Measurements from ENCODE around the gene TRMT61B. TPM values are rescaled to one million over a fixed set of nuclear protein-coding genes. Genes with fewer than 3 reads are reported as not detected.

TRMT61B gene
- total RNA-seq, 2 donors from 2014 or later = 18.5 to 20.5 TPM

GRCh38 chr2:28896906-28897305 lies 26.8 kb upstream of the TRMT61B start:
- Mint-ChIP-seq H3K4me1 (ENCODE audit: low read depth) (peaks cover 63% of the 10 kb centered on the region), H3K36me3 (ENCODE audit: insufficient read depth in 2 of 2) (peaks cover 6 to 10% of the 10 kb centered on the region in 2 donors), H3K9me3 (no peaks in the 10 kb centered on the region), H3K27ac (peak overlapping the region; percentile 99), H3K27me3 (ENCODE audit: low read depth) (no peaks in the 10 kb centered on the region), H3K4me3 (peak overlapping the region; percentile 99)
- ATAC-seq (replicated peaks in 1 of 2) (no peak), DNase-seq (no peak)

DNA sequence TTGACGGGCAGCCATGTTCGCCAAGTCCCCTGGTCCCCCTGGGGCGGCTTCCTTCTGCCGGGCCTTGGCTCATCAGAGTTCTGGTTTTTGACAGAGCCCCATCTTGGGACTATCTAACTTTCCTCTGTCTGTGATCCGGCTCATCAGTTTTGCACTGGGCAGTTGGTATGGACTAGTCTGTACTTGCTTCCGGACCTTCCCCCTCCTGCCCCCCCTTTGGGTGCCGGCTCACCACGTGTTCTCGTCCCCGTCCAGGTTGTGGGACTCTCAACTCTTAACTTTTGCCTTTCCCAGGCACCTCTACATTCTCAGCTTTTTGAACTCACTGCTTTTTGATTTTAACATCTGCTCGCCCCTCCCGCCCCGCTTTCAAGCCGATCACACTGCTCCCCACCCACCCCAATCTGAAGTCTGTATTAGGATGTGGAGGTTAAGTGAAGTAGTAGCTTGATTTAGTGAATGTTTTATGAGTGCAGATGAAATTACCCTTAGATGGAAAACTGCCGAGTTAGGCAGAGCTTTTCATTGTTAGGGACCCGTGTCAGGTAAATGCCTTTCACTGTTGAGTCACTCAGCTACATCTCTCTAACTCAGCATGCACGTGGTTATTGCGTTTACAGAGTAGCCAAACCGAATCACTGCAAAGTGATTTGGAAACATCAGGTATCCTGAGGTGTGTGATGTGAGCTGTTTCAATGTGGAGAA lies 25.2 kb upstream of the TRMT61B start:
- Mint-ChIP-seq H3K4me1 (ENCODE audit: low read depth) (peaks cover 50% of the 10 kb centered on the region), H3K27me3 (ENCODE audit: low read depth) (no peaks in the 10 kb centered on the region), H3K9me3 (no peaks in the 10 kb centered on the region), H3K4me3 (peak overlapping the region; percentile 99), H3K36me3 (ENCODE audit: insufficient read depth in 2 of 2) (peaks cover 4 to 5% of the 10 kb centered on the region in 2 donors), H3K27ac (peak overlapping the region; percentile 99)
- ATAC-seq (replicated peaks in 1 of 2) = peak; percentile 36 to 47
- peak; percentile 43 to 48 for DNase-seq

GRCh38 chr2:28894470-28895188 lies 24.5 kb upstream of the TRMT61B start, which contains the start of gene WDR43:
WDR43 (plus strand) TSS chr2:28894667; CDS start chr2:28894699, 32 bp downstream.
- Mint-ChIP-seq H3K4me1 (ENCODE audit: low read depth) (peaks cover 43% of the 10 kb centered on the region), H3K27ac (peak within 1 kb of the TSS; percentile 99), H3K4me3 (peak within 1 kb of the TSS; percentile 99), H3K9me3 (no peaks in the 10 kb centered on the region), H3K27me3 (ENCODE audit: low read depth) (no peaks in the 10 kb centered on the region), H3K36me3 (ENCODE audit: insufficient read depth in 2 of 2) (peaks cover 4 to 5% of the 10 kb centered on the region in 2 donors)
- ATAC-seq (replicated peaks in 1 of 2) = peak; percentile 97
- DNase-seq = peak; percentile 98 to 99

DNA sequence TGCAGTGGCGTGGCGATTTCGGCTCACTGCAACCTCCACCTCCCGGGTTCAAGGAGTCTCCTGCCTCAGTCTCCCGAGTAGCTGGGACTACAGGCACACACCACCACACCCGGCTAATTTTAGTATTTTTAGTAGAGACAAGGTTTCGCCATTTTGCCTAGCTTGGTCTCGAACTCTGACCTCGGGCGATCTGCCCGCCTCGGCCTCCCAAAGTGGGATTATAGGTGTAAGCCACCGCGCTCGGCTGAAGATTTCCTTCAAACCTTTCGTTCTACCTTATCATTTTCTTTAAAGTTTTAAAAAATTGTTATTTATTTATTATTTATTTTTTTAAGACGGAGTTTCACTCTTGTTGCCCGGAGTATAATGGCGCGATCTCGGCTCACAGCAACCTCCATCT lies 23.4 kb upstream of the TRMT61B start:
- Mint-ChIP-seq H3K4me1 (ENCODE audit: low read depth) (peaks cover 32% of the 10 kb centered on the region), H3K27me3 (ENCODE audit: low read depth) (no peaks in the 10 kb centered on the region), H3K36me3 (ENCODE audit: insufficient read depth in 2 of 2) (peaks cover 4 to 5% of the 10 kb centered on the region in 2 donors), H3K4me3 (no peak overlapping the region), H3K27ac (no peak overlapping the region), H3K9me3 (no peaks in the 10 kb centered on the region)
- ATAC-seq (replicated peaks in 1 of 2) (no peak), DNase-seq (no peak)

DNA sequence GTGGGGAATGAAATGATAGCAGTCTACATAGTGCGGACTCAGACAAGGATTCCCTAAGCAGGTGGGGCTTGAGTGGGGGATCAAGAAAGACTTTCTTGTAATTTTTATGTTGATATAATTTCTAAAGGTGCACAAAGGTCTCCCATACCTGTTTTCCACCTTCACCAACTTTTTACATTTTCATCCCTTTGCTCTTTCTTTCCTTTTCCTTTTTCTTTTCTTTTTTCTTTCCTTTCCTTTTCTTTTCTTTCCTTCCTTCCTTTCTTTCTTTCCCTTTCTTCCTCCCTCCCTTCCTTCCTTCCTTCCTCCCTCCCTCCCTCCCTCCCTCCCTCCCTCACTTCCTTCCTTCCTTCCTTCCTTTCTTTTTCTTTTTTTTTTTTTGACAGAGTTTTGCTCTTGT lies 10.1 kb upstream of the TRMT61B start:
- Mint-ChIP-seq H3K4me3 (no peak overlapping the region), H3K36me3 (ENCODE audit: insufficient read depth in 2 of 2) (no peaks in the 10 kb centered on the region), H3K27me3 (ENCODE audit: low read depth) (peaks cover 29% of the 10 kb centered on the region), H3K4me1 (ENCODE audit: low read depth) (no peaks in the 10 kb centered on the region), H3K9me3 (no peaks in the 10 kb centered on the region), H3K27ac (no peak overlapping the region)
- DNase-seq (no peak), ATAC-seq (replicated peaks in 1 of 2) (no peak)

GRCh38 chr2:28871620-28872019 lies 1.5 kb upstream of the TRMT61B start:
- peak overlapping the region; percentile 97 to 99 for H3K4me3 Mint-ChIP-seq
- H3K4me1 Mint-ChIP-seq (ENCODE audit: low read depth) = peaks cover 30% of the 10 kb centered on the region
- H3K27me3 Mint-ChIP-seq (ENCODE audit: low read depth) = peaks cover 16% of the 10 kb centered on the region
- DNase-seq = no peak
- no peak overlapping the region for H3K27ac Mint-ChIP-seq
- ATAC-seq (replicated peaks in 1 of 2) = no peak
- no peaks in the 10 kb centered on the region for H3K9me3 Mint-ChIP-seq
- H3K36me3 Mint-ChIP-seq (ENCODE audit: insufficient read depth in 2 of 2) = peaks cover 2 to 5% of the 10 kb centered on the region in 2 donors

DNA sequence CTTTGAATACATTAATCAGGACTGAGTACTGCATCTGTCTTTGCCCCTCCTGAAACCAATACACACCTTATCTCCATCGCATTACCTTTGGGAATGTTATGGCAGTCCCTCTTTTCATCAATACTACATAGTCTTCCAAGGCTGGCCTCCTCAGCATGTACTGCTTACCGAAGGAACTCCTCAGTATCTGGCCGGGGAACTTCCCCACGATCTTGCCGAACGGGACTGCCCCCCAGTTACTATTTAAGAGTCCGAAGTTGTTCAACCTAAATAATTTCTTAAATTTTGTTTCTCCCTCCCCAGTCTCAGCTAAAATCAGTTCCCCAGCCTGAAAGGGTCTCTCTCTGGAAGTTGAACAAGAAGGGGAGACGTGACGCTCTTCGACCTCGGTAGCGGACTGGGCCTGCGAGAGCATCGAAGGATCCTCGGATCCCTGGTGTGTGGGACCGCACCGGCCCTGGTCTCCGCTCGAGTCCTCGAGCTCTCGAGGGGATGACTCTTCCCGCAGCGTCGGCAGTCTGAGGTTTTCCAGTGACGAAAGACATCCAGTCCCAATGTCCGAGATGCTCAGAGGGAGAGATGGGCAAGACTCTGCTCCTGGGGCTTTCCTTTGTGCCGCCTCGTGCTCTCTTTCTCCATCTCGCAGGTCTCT lies 489 bp downstream of the TRMT61B start:
- Mint-ChIP-seq H3K4me3 (peak overlapping the region; percentile 97 to 99), H3K27ac (peak overlapping the region; percentile 96), H3K4me1 (ENCODE audit: low read depth) (peaks cover 49% of the 10 kb centered on the region), H3K36me3 (ENCODE audit: insufficient read depth in 2 of 2) (peaks cover 5 to 9% of the 10 kb centered on the region in 2 donors), H3K9me3 (no peaks in the 10 kb centered on the region), H3K27me3 (ENCODE audit: low read depth) (no peaks in the 10 kb centered on the region)
- peak in 1 of 2 donors; percentile 11 for DNase-seq
- ATAC-seq (replicated peaks in 1 of 2) = peak in 1 of 2 donors; percentile 27

DNA sequence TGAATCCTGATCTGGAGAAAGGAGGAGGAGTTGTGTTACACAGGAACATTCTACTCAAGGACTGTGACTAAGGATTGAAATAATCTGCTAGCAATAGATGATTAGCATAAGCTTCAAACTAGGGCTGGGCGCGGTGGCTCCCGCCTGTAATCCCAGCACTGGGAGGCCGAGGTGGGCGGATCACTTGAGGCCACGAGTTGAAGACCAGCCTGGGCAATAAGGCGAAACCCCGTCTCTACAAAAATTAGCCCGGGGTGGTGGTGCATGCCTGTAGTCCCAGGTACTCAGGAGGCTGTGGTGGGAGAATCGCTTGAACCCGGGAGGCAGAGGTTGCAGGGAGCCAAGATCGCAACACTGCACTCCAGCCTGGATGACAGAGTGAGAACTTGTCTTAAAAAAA lies 1.5 kb downstream of the TRMT61B start:
- Mint-ChIP-seq H3K9me3 (no peaks in the 10 kb centered on the region), H3K36me3 (ENCODE audit: insufficient read depth in 2 of 2) (peaks cover 5 to 13% of the 10 kb centered on the region in 2 donors), H3K4me1 (ENCODE audit: low read depth) (peaks cover 58% of the 10 kb centered on the region), H3K27me3 (ENCODE audit: low read depth) (no peaks in the 10 kb centered on the region), H3K27ac (peak overlapping the region; percentile 50), H3K4me3 (peak overlapping the region; percentile 91 to 97)
- DNase-seq (no peak), ATAC-seq (replicated peaks in 1 of 2) (no peak)

DNA sequence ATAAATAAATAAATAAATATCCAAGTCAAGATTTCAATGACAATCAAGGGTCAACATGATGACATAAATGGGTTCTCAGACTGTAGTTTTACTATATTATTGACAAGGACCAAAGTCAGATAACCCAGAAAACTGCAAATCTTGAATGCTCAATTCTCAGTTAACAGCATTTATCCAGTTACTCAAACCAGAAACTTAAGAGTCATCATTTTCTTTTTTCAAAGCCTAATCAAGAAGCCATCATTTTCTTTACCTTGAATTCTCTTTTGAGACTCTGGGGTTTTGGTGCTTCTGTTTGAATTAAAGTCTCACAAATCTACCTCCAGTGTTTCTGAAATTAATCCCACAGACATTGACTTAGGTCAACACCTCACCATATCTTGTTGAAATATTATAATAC lies 14.1 kb downstream of the TRMT61B start:
- H3K27ac Mint-ChIP-seq = peak overlapping the region; percentile 64
- ATAC-seq (replicated peaks in 1 of 2) (no peak), DNase-seq (no peak)
- no peaks in the 10 kb centered on the region for H3K9me3 Mint-ChIP-seq
- H3K27me3 Mint-ChIP-seq (ENCODE audit: low read depth) = no peaks in the 10 kb centered on the region
- H3K36me3 Mint-ChIP-seq (ENCODE audit: insufficient read depth in 2 of 2) = peaks cover 0 to 9% of the 10 kb centered on the region in 2 donors
- no peak overlapping the region for H3K4me3 Mint-ChIP-seq
- H3K4me1 Mint-ChIP-seq (ENCODE audit: low read depth) = no peaks in the 10 kb centered on the region

DNA sequence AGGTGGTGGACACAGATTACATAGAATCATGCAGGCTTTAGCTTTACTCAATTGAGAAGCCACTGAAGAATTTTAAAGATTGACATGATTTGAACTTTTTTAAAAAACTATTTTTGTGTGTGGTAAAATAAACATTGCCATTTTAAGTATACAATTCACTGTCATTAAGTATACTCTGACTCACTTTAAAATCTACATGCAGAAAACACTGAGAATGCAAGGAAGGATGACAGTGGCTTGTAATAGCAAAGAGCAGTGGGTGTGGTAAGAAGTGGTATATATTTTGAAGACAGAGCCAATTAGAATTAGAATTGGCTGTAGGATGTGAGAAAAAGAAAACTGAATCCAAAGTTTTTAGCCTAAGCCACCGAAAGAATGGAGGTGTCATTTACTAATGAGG lies 14.9 kb downstream of the TRMT61B start:
- ATAC-seq (replicated peaks in 1 of 2) = no peak
- DNase-seq = no peak
- H3K36me3 Mint-ChIP-seq (ENCODE audit: insufficient read depth in 2 of 2) = peaks cover 0 to 6% of the 10 kb centered on the region in 2 donors
- no peaks in the 10 kb centered on the region for H3K9me3 Mint-ChIP-seq
- H3K27ac Mint-ChIP-seq = no peak overlapping the region
- no peaks in the 10 kb centered on the region for H3K4me1 Mint-ChIP-seq (ENCODE audit: low read depth)
- H3K27me3 Mint-ChIP-seq (ENCODE audit: low read depth) = no peaks in the 10 kb centered on the region
- no peak overlapping the region for H3K4me3 Mint-ChIP-seq

DNA sequence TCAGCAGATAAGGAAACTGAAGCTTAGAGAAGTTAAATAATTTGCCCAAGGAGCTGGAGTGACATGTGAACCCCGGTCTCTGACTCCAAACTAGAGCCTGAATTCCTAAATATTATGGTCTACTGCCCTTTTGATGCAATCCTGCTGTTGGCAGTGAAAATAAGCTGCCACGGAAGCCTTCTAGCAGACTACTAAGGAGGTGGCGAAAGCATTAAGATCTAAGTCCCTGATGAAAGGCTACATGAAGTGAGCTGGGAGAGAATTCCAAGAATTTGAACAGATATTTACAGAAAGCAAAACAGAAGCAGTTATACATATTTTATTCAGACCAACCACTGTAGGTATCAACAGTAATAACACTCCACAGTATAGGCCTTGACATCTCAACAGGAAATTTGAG lies 28.1 kb downstream of the TRMT61B start:
- H3K4me1 Mint-ChIP-seq (ENCODE audit: low read depth) = no peaks in the 10 kb centered on the region
- no peaks in the 10 kb centered on the region for H3K9me3 Mint-ChIP-seq
- no peak overlapping the region for H3K4me3 Mint-ChIP-seq
- H3K27me3 Mint-ChIP-seq (ENCODE audit: low read depth) = no peaks in the 10 kb centered on the region
- DNase-seq (no peak), ATAC-seq (replicated peaks in 1 of 2) (no peak)
- H3K27ac Mint-ChIP-seq = no peak overlapping the region
- H3K36me3 Mint-ChIP-seq (ENCODE audit: insufficient read depth in 2 of 2) = no peaks in the 10 kb centered on the region

- Mint-ChIP-seq H3K36me3 (ENCODE audit: insufficient read depth in 2 of 2) (no peaks in the 10 kb centered on the region), H3K27me3 (ENCODE audit: low read depth) (no peaks in the 10 kb centered on the region), H3K27ac (no peak overlapping the region), H3K4me1 (ENCODE audit: low read depth) (no peaks in the 10 kb centered on the region), H3K9me3 (no peaks in the 10 kb centered on the region), H3K4me3 (no peak overlapping the region)
- no peak for DNase-seq
- ATAC-seq (replicated peaks in 1 of 2) = no peak
These were observed 31.1 kb downstream of the TRMT61B start for GRCh38 chr2:28838971-28839370.

DNA sequence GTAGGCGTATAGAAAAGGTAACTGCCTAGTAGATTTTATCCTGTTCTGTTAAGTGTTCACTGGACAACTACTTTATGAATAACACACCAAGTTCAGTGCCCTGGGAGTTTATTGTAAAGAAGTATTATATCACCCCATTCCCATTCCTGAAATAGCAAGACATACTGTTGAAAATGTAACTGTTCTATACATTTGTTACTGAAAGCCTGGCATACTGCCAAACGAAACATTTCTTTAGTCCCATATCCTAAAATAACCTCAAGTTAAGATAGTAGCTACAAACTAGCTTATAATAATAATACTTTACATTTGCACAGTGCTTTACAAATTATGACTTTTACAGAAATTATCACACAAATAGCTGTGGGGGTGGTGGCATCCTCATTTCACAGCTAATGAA lies 34.3 kb downstream of the TRMT61B start:
- no peak overlapping the region for H3K4me3 Mint-ChIP-seq
- no peaks in the 10 kb centered on the region for H3K9me3 Mint-ChIP-seq
- H3K36me3 Mint-ChIP-seq (ENCODE audit: insufficient read depth in 2 of 2) = no peaks in the 10 kb centered on the region
- no peaks in the 10 kb centered on the region for H3K27me3 Mint-ChIP-seq (ENCODE audit: low read depth)
- no peak overlapping the region for H3K27ac Mint-ChIP-seq
- DNase-seq (no peak), ATAC-seq (replicated peaks in 1 of 2) (no peak)
- H3K4me1 Mint-ChIP-seq (ENCODE audit: low read depth) = no peaks in the 10 kb centered on the region
